ENCODE measurements around the gene PLRG1.

DNA sequence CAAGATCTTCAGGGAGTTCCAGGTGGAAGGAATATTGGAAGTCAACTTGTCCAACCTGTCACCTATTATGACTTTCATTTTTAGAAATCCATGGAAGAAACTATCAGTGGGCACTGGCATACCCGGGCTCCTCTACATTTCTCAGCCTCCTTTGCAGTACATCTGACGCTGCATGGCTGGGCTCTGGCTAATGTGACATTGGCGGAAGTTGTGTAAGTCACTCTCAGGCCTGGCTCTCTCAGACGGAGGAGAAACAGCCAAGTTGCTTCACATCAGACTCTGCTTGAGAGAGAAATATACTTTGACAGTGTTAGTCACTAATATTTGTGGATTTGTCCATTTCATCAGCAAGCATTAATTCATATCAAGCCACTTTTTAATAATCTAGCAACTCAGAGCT, 63.1 kb downstream of the PLRG1 start:
- TF ChIP-seq, protein P1, sequence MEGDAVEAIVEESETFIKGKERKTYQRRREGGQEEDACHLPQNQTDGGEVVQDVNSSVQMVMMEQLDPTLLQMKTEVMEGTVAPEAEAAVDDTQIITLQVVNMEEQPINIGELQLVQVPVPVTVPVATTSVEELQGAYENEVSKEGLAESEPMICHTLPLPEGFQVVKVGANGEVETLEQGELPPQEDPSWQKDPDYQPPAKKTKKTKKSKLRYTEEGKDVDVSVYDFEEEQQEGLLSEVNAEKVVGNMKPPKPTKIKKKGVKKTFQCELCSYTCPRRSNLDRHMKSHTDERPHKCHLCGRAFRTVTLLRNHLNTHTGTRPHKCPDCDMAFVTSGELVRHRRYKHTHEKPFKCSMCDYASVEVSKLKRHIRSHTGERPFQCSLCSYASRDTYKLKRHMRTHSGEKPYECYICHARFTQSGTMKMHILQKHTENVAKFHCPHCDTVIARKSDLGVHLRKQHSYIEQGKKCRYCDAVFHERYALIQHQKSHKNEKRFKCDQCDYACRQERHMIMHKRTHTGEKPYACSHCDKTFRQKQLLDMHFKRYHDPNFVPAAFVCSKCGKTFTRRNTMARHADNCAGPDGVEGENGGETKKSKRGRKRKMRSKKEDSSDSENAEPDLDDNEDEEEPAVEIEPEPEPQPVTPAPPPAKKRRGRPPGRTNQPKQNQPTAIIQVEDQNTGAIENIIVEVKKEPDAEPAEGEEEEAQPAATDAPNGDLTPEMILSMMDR (IDR thresholded peaks at IDR 0.05): no peak
- TF ChIP-seq POLR2A (IDR thresholded peaks at IDR 0.05): no peak
